GM06990 (cell line): ENCODE results near the gene AGO3.

Experiments used
- DNase-seq: peaks from one replicate; pipeline ENCODE4 v3.0.0-alpha.2; 2011; ENCODE audit not compliant: insufficient read length; ENCODE audit errors: extremely low read depth
- H3K27me3 ChIP-seq: replicated peaks from 2 replicates; pipeline ENCODE4 v1.6.0; 2011; ENCODE audit warnings: low read length; ENCODE audit not compliant: control insufficient read depth, insufficient read depth
- H3K36me3 ChIP-seq: 2 replicates; pipeline ENCODE4 v1.5.1; 2011; ENCODE audit warnings: low read length; ENCODE audit not compliant: control insufficient read depth, insufficient read depth
- H3K4me3 ChIP-seq: replicated peaks from 2 replicates; pipeline ENCODE4 v1.5.1; 2011; ENCODE audit warnings: low read depth, mild to moderate bottlenecking, control low read depth, low read length
- TF ChIP-seq, protein P1 (sequence below): IDR thresholded peaks from 2 replicates; pipeline ENCODE4 v1.5.1; 2011; ENCODE audit warnings: low read length, control low read depth, mild to moderate bottlenecking, inconsistent platforms; ENCODE audit not compliant: insufficient read depth, poor library complexity, severe bottlenecking

Gene AGO3

DNA sequence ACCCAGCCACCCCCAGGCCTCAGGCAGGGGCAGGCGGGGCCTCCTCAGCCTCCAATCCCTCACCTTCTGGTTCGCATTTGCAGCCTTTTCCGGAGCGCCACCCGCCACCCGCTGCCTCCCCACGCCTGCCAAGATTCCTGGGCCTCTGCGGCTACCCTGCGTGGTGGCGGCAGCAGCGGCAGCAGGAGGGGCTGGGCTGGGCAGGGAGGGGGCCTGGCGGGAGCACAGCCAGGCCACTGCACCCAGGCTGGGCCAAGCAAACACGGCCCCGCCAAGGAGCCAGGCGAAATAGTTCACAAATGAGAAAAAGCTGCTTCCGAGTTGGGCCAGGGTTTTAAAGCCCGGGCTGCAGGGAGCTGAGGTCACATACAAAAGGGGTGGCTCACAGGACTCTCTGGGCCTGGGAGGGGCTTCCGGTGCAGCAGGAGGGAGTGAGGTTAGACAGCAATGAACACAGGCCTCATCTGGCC is 184.3 kb downstream of the AGO3 start:
- no peak for DNase-seq
- Histone ChIP-seq H3K4me3 (no peak overlapping the region), H3K36me3 (no peaks in the 10 kb centered on the region), H3K27me3 (no peaks in the 10 kb centered on the region; the same call in 1 of the 2 replicates)
- TF ChIP-seq, protein P1, sequence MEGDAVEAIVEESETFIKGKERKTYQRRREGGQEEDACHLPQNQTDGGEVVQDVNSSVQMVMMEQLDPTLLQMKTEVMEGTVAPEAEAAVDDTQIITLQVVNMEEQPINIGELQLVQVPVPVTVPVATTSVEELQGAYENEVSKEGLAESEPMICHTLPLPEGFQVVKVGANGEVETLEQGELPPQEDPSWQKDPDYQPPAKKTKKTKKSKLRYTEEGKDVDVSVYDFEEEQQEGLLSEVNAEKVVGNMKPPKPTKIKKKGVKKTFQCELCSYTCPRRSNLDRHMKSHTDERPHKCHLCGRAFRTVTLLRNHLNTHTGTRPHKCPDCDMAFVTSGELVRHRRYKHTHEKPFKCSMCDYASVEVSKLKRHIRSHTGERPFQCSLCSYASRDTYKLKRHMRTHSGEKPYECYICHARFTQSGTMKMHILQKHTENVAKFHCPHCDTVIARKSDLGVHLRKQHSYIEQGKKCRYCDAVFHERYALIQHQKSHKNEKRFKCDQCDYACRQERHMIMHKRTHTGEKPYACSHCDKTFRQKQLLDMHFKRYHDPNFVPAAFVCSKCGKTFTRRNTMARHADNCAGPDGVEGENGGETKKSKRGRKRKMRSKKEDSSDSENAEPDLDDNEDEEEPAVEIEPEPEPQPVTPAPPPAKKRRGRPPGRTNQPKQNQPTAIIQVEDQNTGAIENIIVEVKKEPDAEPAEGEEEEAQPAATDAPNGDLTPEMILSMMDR, result no peak

DNA sequence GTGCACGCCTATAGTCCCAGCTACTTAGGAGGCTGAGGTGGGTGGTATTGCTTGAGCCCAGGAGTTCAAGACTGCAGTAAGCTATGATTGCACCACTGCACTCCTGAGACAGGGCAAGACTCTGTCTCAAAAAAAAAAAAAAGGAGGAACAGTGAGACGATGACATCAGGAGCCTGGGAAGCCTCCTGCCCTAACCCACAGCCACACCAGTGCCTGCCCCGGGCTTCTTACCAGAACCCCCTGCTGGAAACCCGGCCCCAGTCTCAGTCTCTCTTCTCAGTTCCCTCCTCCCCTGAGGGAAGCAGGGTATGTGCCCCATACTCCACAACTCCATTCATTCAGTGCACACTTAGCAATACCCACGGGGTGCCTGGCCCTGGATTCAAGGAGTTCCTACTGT is 185.0 kb downstream of the AGO3 start:
- Histone ChIP-seq H3K4me3 (no peak overlapping the region), H3K27me3 (no peaks in the 10 kb centered on the region; the same call in 1 of the 2 replicates), H3K36me3 (no peaks in the 10 kb centered on the region)
- TF ChIP-seq, protein P1, result no peak
- no peak for DNase-seq

DNA sequence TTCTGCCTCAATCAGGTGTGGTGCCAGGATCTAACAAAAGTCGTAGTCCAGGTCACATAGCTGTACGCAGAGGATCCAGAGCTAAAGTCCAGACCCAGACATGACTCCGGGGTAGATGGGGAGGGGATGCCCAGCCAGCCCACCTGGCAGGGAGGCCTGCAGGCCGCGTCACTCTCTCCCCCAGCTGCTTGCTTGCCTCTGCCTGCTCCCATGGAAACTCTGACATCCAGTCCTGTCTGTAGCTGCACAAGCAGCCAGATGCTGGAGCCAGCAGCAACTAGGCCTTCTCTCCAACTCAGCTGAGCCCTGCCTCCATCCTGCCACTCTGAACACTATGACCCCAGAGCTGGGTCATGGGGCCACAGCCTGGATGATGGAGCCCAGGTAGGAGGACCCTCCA is 186.0 kb downstream of the AGO3 start:
- TF ChIP-seq, protein P1, result no peak
- DNase-seq, result no peak
- Histone ChIP-seq H3K27me3 (no peaks in the 10 kb centered on the region; the same call in 1 of the 2 replicates), H3K36me3 (no peaks in the 10 kb centered on the region), H3K4me3 (no peak overlapping the region)

DNA sequence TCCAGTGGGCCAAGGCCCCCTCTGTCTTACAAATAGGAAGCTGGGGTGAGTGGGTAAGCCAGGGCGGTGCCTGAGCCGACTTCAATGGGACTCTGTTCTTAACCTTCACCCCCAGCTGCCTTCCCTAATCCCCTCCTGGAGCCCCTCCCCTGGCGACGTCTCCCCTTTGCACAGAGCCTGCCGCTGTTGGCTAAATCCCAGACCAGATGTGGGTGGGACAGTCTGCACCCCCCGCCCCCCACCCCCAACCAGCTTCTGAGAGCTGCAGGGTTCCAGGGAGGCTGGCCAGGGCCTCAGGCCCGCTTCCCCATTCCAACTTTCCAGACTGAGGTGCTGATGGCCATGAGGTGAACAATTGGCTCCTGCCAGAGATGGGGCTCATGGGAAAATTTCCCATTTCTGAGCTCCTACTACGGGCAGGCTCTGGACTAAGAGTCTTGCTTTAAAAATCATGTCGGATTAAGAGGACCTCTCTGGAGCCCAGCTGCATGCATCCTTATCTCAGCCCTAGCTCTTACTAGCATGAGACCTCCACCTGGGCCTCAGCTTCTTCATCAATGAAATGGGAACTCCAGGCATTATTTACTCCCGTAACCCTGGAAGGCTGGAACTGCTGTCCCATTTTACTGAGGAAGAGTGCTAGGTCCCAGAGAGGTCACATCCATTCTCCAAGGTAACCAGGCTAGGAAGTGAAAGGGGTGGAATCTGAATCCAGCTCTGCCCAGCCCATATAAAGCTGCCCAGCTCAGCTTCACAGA is 187.7 kb downstream of the AGO3 start:
- Histone ChIP-seq H3K27me3 (no peaks in the 10 kb centered on the region), H3K4me3 (no peak overlapping the region), H3K36me3 (no peaks in the 10 kb centered on the region)
- TF ChIP-seq, protein P1, result no peak
- DNase-seq, result no peak

DNA sequence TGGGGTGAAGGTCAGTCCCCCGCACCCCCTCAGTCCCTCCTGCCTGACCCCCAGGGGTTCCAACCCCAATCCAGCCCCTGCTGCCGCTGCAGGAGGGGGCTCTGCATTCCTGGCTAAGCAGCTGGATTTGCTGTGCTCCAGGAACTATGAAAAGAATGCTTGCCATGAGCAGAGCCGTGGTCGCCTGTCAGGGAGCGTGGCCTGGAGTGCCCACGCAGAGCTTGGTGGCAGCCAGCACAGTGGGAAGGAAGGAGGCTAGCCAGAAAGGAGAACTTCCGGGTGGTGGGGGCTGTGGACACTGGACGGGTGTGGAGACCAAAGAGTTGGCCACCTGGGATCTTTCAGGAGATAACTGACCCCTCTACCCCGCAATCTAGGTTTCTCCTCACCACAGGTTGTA is 188.6 kb downstream of the AGO3 start:
- Histone ChIP-seq H3K27me3 (no peaks in the 10 kb centered on the region), H3K36me3 (no peaks in the 10 kb centered on the region), H3K4me3 (no peak overlapping the region)
- no peak for DNase-seq
- TF ChIP-seq, protein P1, result no peak
